Measurements from ENCODE around the gene SLC34A3.
A peak's percentile ranks its signal among the peaks of the same experiment; 100 is the strongest.

Gene SLC34A3

GRCh38 chr9:137218754-137219271 lies 11.9 kb upstream of the SLC34A3 start:
- no peak for DNase-seq (ENCODE audit: low read depth)

GRCh38 chr9:137219757-137220316 lies 10.9 kb upstream of the SLC34A3 start:
- H3K4me3 ChIP-seq (ENCODE audit: low read length), result no peak overlapping the region
- TF ChIP-seq CTCF (conservative IDR thresholded peaks at IDR 0.05; ENCODE audit: low read depth, low read length), result no peak
- DNase-seq (ENCODE audit: low read depth), result no peak

More at GRCh38 chr9:137218754-137219271, 11.9 kb upstream of the SLC34A3 start:
- no peak overlapping the region for H3K4me3 ChIP-seq (ENCODE audit: low read length)
- TF ChIP-seq CTCF (conservative IDR thresholded peaks at IDR 0.05; ENCODE audit: low read depth, low read length), result no peak

- no peak for DNase-seq (ENCODE audit: low read depth)
- TF ChIP-seq CTCF (conservative IDR thresholded peaks at IDR 0.05; ENCODE audit: low read depth, low read length), result no peak
- no peak overlapping the region for H3K4me3 ChIP-seq (ENCODE audit: low read length)
Observed at GRCh38 chr9:137220317-137221094, 10.2 kb upstream of the SLC34A3 start.

GRCh38 chr9:137221095-137221505 lies 9.6 kb upstream of the SLC34A3 start:
- no peak for TF ChIP-seq CTCF (conservative IDR thresholded peaks at IDR 0.05; ENCODE audit: low read depth, low read length)
- no peak overlapping the region for H3K4me3 ChIP-seq (ENCODE audit: low read length)
- DNase-seq (ENCODE audit: low read depth), result no peak

GRCh38 chr9:137221506-137222111 lies 9.1 kb upstream of the SLC34A3 start:
- H3K4me3 ChIP-seq (ENCODE audit: low read length), result peak overlapping the region; percentile 49
- no peak for DNase-seq (ENCODE audit: low read depth)
- no peak for TF ChIP-seq CTCF (conservative IDR thresholded peaks at IDR 0.05; ENCODE audit: low read depth, low read length)

- DNase-seq (ENCODE audit: low read depth), result no peak
- H3K4me3 ChIP-seq (ENCODE audit: low read length), result peak within 1 kb of the TSS; percentile 77
- TF ChIP-seq CTCF (conservative IDR thresholded peaks at IDR 0.05; ENCODE audit: low read depth, low read length), result no peak
Observed at GRCh38 chr9:137222190-137223077, 8.3 kb upstream of the SLC34A3 start, which contains the start of gene RNF208. Gene RNF208, minus strand, starts transcription at chr9:137222240. Its CDS starts 1,028 bp downstream, at chr9:137221212.

Data from retinal pigment epithelial cell (primary cell).